Prostate gland (tissue), 2 donors: ENCODE data around the gene DNMT3A.

Source experiments
- POLR2A ChIP-seq: fragments of 450-650 bp; IDR thresholded peaks from one replicate; pipeline ENCODE4 v1.6.1; 2016; ENCODE audit warnings: antibody characterized with exemption, mild to moderate bottlenecking
- TF ChIP-seq, protein P1 (sequence below), 4 experiments: fragments of 200-600 bp in 2 of 4; fragments of 450-650 bp in 2 of 4; sonication (generic) in 2 of 4; IDR thresholded peaks; 1 replicate in 3 of 4; 2 replicates in 1 of 4; pipeline ENCODE4 v1.5.1; 2016 to 2019; ENCODE audit warnings: antibody characterized with exemption in 4 of 4, mild to moderate bottlenecking in 2 of 4, moderate library complexity in 2 of 4

DNA sequence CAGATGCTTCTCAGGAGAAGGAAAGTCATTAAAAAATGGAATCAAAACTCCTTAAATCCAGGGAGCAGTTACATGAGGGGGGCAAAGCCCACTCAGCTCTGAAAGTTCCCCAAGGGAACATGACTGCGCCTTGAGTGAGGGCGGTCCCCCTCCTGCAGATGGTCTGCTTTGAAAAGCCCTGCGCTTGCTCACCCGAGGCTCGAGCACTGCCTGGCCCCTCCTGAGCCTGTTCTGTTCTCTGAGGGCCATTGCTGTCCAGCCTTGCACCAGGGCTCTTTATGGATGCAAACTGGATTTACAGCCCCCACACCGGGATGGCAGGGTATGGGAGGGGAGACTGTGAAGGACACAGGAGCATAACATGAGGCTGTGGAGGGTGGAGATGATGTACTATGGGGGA lies 37.8 kb upstream of the DNMT3A start:
- TF ChIP-seq POLR2A = no peak
- TF ChIP-seq, protein P1, sequence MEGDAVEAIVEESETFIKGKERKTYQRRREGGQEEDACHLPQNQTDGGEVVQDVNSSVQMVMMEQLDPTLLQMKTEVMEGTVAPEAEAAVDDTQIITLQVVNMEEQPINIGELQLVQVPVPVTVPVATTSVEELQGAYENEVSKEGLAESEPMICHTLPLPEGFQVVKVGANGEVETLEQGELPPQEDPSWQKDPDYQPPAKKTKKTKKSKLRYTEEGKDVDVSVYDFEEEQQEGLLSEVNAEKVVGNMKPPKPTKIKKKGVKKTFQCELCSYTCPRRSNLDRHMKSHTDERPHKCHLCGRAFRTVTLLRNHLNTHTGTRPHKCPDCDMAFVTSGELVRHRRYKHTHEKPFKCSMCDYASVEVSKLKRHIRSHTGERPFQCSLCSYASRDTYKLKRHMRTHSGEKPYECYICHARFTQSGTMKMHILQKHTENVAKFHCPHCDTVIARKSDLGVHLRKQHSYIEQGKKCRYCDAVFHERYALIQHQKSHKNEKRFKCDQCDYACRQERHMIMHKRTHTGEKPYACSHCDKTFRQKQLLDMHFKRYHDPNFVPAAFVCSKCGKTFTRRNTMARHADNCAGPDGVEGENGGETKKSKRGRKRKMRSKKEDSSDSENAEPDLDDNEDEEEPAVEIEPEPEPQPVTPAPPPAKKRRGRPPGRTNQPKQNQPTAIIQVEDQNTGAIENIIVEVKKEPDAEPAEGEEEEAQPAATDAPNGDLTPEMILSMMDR (IDR thresholded peaks at IDR 0.05) = no peak
